ENCODE data around the gene RNF38. TPM values are rescaled to one million over a fixed set of nuclear protein-coding genes. Genes with fewer than 3 reads are reported as not detected.
"Not testable (repeated sequence)": the region's sequence is repeated elsewhere in the genome, so short reads cannot be mapped to it uniquely, and the experiment has no call there.

Gene RNF38
- total RNA-seq, 2 experiments from 2014 or later: 88.1 to 104 TPM

DNA sequence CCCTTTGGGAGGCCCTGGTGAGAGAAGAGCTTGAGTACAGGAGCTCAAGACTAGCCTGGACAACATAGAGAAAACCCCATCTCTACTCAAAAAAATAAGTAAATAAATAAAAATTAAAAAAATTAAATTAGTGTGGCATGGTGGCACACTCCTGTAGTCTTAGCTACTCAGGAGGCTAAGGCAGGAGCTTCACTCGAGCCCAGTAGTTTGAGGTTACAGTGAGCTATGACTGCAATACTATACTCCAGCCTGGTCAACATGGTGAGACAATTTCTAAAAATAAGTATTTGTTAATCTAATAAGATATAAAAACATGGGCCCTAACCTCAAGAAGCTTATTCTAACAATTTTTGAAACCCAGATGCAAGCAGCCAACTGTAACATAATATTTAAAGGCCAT is 7.6 kb downstream of the RNF38 start:
- Mint-ChIP-seq H3K27ac (peak overlapping the region; percentile 39), H3K9me3 (no peaks in the 10 kb centered on the region), H3K36me3 (ENCODE audit: low read depth) (peaks cover 75% of the 10 kb centered on the region), H3K4me1 (ENCODE audit: low read depth) (peaks cover 83% of the 10 kb centered on the region), H3K27me3 (no peaks in the 10 kb centered on the region), H3K4me3 (no peak overlapping the region)
- peaks cover 17% of the 10 kb centered on the region for H3K4me1 ChIP-seq (ENCODE audit: insufficient read depth, low read length)
- intact Hi-C loops (cut with DNase I, micrococcal nuclease): no loop called here
- peaks cover 35% of the 10 kb centered on the region for H3K36me3 ChIP-seq (ENCODE audit: insufficient read depth, low read length)
- no peak for TF ChIP-seq CTCF (IDR thresholded peaks at IDR 0.05)
- H3K9me3 ChIP-seq (ENCODE audit: control insufficient read depth in 1 of 2, insufficient read depth in 1 of 2, low read length in 2 of 2): no peaks in the 10 kb centered on the region
- H3K27me3 ChIP-seq (ENCODE audit: control insufficient read depth in 1 of 2, insufficient read depth in 2 of 2, low read length in 2 of 2): no peaks in the 10 kb centered on the region
- no peak overlapping the region for H3K27ac ChIP-seq (ENCODE audit: low read depth in 1 of 2, low read length in 2 of 2)
- DNase-seq: no peak
- ATAC-seq (ENCODE audit: poor library complexity): no peak
- POLR2A ChIA-PET: interaction anchor here (1.3 kb wide), 1 partner anchor 9 kb away, joined by 4 read pairs; no protein-coding TSS in a partner anchor
- CTCF ChIA-PET: interaction anchor here (1.2 kb wide), 1 partner anchor 15 kb away, joined by 3 read pairs; no protein-coding TSS in a partner anchor
- H3K4me3 ChIP-seq (ENCODE audit: low read length): no peak overlapping the region

- ChIA-PET POLR2A (no interaction called here), CTCF (no interaction called here)
- ATAC-seq (ENCODE audit: poor library complexity) (no peak), DNase-seq (no peak)
- intact Hi-C loops (cut with DNase I, micrococcal nuclease): no loop called here
- Histone ChIP-seq H3K36me3 (ENCODE audit: insufficient read depth, low read length) (peaks cover 33% of the 10 kb centered on the region), H3K27ac (ENCODE audit: low read depth in 1 of 2, low read length in 2 of 2) (no peak overlapping the region), H3K9me3 (ENCODE audit: control insufficient read depth in 1 of 2, insufficient read depth in 1 of 2, low read length in 2 of 2) (no peaks in the 10 kb centered on the region), H3K4me3 (ENCODE audit: low read length) (no peak overlapping the region), H3K4me1 (ENCODE audit: insufficient read depth, low read length) (peaks cover 12% of the 10 kb centered on the region), H3K27me3 (ENCODE audit: control insufficient read depth in 1 of 2, insufficient read depth in 2 of 2, low read length in 2 of 2) (no peaks in the 10 kb centered on the region)
- no peak for TF ChIP-seq CTCF (IDR thresholded peaks at IDR 0.05)
- Mint-ChIP-seq H3K9me3 (no peaks in the 10 kb centered on the region), H3K27me3 (no peaks in the 10 kb centered on the region), H3K27ac (no peak overlapping the region), H3K4me3 (no peak overlapping the region), H3K36me3 (ENCODE audit: low read depth) (peaks cover 80% of the 10 kb centered on the region), H3K4me1 (ENCODE audit: low read depth) (peaks cover 72% of the 10 kb centered on the region)
Measured at GRCh38 chr9:36389590-36389989, 10.5 kb downstream of the RNF38 start.

DNA sequence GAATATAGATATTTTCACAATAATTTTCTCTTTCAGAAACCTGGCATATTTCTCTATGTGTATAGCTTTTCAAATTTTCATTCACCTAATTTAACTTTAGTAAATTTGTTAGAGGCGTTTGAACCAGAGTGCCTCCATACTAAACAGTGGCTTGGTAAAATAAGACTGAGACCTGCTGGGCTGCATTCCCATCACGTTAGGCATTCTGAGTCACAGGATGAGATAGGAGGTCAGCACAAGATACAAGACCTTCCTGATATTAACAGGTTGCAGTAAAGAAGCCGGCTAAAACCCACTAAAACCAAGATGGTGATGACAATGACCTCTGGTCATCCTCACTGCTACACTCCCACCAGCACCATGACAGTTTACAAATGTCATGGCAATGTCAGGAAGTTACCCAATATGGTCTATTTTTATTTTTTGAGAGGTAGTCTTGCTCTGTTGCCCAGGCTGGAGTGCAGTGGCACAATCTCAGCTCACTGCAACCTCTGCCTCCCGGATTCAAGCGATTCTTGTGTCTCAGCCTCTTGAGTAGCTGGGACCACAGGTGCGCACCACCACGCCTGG is 13.6 kb downstream of the RNF38 start:
- peaks cover 80% of the 10 kb centered on the region for H3K4me1 Mint-ChIP-seq (ENCODE audit: low read depth)
- POLR2A ChIA-PET; H3K27me3 ChIP-seq (ENCODE audit: control insufficient read depth in 1 of 2, insufficient read depth in 2 of 2, low read length in 2 of 2); H3K9me3 Mint-ChIP-seq; intact Hi-C loops (cut with DNase I, micrococcal nuclease); H3K27ac Mint-ChIP-seq; H3K27me3 Mint-ChIP-seq; ATAC-seq (ENCODE audit: poor library complexity); H3K4me3 Mint-ChIP-seq; H3K4me1 ChIP-seq (ENCODE audit: insufficient read depth, low read length); H3K4me3 ChIP-seq (ENCODE audit: low read length); H3K9me3 ChIP-seq (ENCODE audit: control insufficient read depth in 1 of 2, insufficient read depth in 1 of 2, low read length in 2 of 2); DNase-seq; H3K27ac ChIP-seq (ENCODE audit: low read depth in 1 of 2, low read length in 2 of 2): not testable (repeated sequence)
- peaks cover 27% of the 10 kb centered on the region for H3K36me3 ChIP-seq (ENCODE audit: insufficient read depth, low read length)
- H3K36me3 Mint-ChIP-seq (ENCODE audit: low read depth): peaks cover 69% of the 10 kb centered on the region
- CTCF ChIA-PET: interaction anchor here (0.5 to 1.6 kb wide), 2 partner anchors 11 to 232 kb away, joined by 3 to 4 read pairs; no protein-coding TSS in a partner anchor

DNA sequence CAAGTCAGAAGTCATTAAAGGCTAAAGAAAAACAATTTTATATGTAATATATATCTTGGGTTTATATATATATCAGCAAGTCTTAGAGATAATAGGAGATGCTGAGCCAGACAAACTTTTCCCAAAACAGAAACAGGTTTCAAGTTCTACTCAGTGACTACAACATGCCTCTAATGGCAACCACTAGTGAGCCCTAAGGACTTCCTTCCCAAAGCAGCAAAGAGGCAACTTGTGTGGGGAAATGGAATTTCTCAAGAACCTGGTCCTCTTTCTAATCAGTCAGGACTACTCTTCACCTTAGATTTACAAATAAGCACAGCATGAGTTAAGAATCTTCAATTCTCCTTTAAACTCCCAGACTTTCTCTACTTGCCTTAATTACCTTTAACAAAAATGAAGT is 17.6 kb downstream of the RNF38 start:
- Mint-ChIP-seq H3K36me3 (ENCODE audit: low read depth) (peaks cover 48% of the 10 kb centered on the region), H3K4me1 (ENCODE audit: low read depth) (peaks cover 75% of the 10 kb centered on the region), H3K27me3 (no peaks in the 10 kb centered on the region), H3K9me3 (no peaks in the 10 kb centered on the region), H3K4me3 (no peak overlapping the region), H3K27ac (peak overlapping the region; percentile 57)
- no peak overlapping the region for H3K27ac ChIP-seq (ENCODE audit: low read depth in 1 of 2, low read length in 2 of 2)
- H3K27me3 ChIP-seq (ENCODE audit: control insufficient read depth in 1 of 2, insufficient read depth in 2 of 2, low read length in 2 of 2): no peaks in the 10 kb centered on the region
- ATAC-seq (ENCODE audit: poor library complexity) (no peak), DNase-seq (no peak)
- no peak overlapping the region for H3K4me3 ChIP-seq (ENCODE audit: low read length)
- H3K9me3 ChIP-seq (ENCODE audit: control insufficient read depth in 1 of 2, insufficient read depth in 1 of 2, low read length in 2 of 2): no peaks in the 10 kb centered on the region
- CTCF ChIA-PET: no interaction called here
- intact Hi-C loops (cut with DNase I, micrococcal nuclease): no loop called here
- peaks cover 13% of the 10 kb centered on the region for H3K36me3 ChIP-seq (ENCODE audit: insufficient read depth, low read length)
- TF ChIP-seq CTCF (IDR thresholded peaks at IDR 0.05): no peak
- H3K4me1 ChIP-seq (ENCODE audit: insufficient read depth, low read length): peaks cover 4% of the 10 kb centered on the region
- POLR2A ChIA-PET: interaction anchor here (0.9 kb wide), 1 partner anchor 18 kb away, joined by 3 read pairs; the partner anchor contains the start of gene RNF38
